ENCODE results near the gene RTN1. TPM values are rescaled to one million over a fixed set of nuclear protein-coding genes. Genes with fewer than 3 reads are reported as not detected.
A peak's percentile ranks its signal among the peaks of the same experiment; 100 is the strongest.

RTN1 gene
- total and polyA plus RNA-seq, 8 donors, result 0.61 to 10.6 (median 2.4) TPM; not detected in 2

DNA sequence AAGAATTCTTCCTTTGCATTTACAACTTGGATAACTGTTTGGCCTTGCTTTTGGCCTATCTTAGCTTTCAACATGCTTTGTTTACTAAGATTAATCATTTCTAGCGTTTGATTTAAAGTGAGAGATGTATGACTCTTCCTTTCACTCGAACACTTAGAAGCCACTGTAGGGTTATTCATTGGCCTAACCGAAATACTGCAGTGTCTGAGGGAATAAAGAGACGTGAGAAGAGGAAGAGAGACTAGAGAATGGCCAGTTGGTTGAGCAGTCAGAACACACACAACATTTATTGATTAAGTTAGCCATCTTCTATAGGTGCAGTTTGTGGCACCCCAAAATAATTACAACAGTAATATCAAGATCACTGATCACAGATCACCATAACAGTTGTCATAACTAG is 231.7 kb downstream of the RTN1 start:
- H3K9me3 ChIP-seq, result peaks cover 0 to 10% (median 0%) of the 10 kb centered on the region in 4 donors
- TF ChIP-seq POLR2A (IDR thresholded peaks at IDR 0.05) (no peak), POLR2AphosphoS5 (IDR thresholded peaks at IDR 0.05) (no peak), CTCF (IDR thresholded peaks at IDR 0.05) (no peak), EP300 (IDR thresholded peaks at IDR 0.05) (no peak)
- H3K27me3 ChIP-seq, result no peaks in the 10 kb centered on the region
- no peaks in the 10 kb centered on the region for H3K4me1 ChIP-seq
- no peaks in the 10 kb centered on the region for H3K36me3 ChIP-seq
- WGBS, 5 donors, result 47 to 65% (median 51%) methylated on average over 4 of the region's 4 CpGs
- intact Hi-C loops (cut with DNase I; ENCODE audit: low total_unique reads), result no loop called here
- DNase-seq, result no peak
- H3K4me3 ChIP-seq, result no peak overlapping the region
- no peak overlapping the region for H3K27ac ChIP-seq

DNA sequence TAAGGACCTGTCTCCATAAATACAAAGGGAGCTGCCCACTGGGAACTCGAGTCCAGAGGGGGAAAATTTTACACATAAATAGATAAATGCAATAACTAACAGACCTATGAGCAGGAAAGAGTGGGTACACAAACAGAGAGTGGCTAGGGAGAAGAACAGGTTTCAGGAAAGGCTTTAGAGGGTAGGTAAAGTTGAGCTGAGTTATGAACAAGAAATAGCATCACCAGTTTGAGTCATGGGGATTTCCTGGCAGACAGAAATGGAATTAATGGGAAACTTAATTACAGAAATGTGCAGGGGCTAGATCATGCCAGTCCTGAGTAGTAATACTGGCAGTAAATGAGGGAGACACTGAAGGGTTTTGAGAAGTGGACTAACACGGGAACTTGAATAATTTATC is 236.0 kb downstream of the RTN1 start:
- no peak for DNase-seq
- no peaks in the 10 kb centered on the region for H3K9me3 ChIP-seq
- H3K4me3 ChIP-seq, result no peak overlapping the region
- H3K36me3 ChIP-seq, result no peaks in the 10 kb centered on the region
- H3K27me3 ChIP-seq, result peaks cover 0 to 31% (median 9%) of the 10 kb centered on the region in 3 donors
- H3K27ac ChIP-seq, result no peak overlapping the region
- WGBS, 5 donors, result 46 to 61% (median 55%) methylated on average over 2 of the region's 2 CpGs
- TF ChIP-seq EP300 (IDR thresholded peaks at IDR 0.05) (no peak), POLR2A (IDR thresholded peaks at IDR 0.05) (no peak), POLR2AphosphoS5 (IDR thresholded peaks at IDR 0.05) (no peak), CTCF (IDR thresholded peaks at IDR 0.05) (no peak)
- peaks cover 0 to 12% (median 9%) of the 10 kb centered on the region in 4 donors for H3K4me1 ChIP-seq
- intact Hi-C loops (cut with DNase I; ENCODE audit: low total_unique reads), result no loop called here

DNA sequence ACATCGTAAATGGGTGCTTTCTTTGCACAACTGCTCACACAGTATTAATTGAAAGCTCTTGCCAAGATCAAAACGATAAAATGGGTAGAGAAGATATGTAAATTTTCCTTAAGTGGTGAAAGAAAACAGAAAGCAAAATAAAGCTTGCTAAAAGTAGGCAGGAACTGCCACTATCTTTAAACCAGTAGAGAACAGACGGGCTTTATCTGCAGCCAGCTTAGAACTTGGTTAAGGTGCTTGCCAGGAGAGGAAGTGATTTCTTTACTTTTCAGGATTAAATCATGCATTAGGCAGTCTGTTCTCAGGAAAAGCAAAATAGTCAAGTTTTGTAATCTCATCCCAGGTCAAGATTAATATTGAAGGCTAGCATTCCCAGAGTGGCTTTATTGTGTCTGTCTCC is 237.1 kb downstream of the RTN1 start:
- TF ChIP-seq CTCF (IDR thresholded peaks at IDR 0.05) (no peak), POLR2AphosphoS5 (IDR thresholded peaks at IDR 0.05) (no peak), POLR2A (IDR thresholded peaks at IDR 0.05) (no peak), EP300 (IDR thresholded peaks at IDR 0.05) (no peak)
- WGBS, 5 donors, result 12 to 33% (median 29%) methylated on average over 3 of the region's 3 CpGs
- peaks cover 0 to 39% (median 9%) of the 10 kb centered on the region in 3 donors for H3K27me3 ChIP-seq
- H3K36me3 ChIP-seq, result no peaks in the 10 kb centered on the region
- no peak overlapping the region for H3K27ac ChIP-seq
- peaks cover 0 to 12% (median 9%) of the 10 kb centered on the region in 4 donors for H3K4me1 ChIP-seq
- no peak for DNase-seq
- intact Hi-C loops (cut with DNase I; ENCODE audit: low total_unique reads), result no loop called here
- H3K9me3 ChIP-seq, result no peaks in the 10 kb centered on the region
- H3K4me3 ChIP-seq, result no peak overlapping the region

- no peak overlapping the region for H3K27ac ChIP-seq
- H3K27me3 ChIP-seq, result peaks cover 0 to 39% (median 9%) of the 10 kb centered on the region in 3 donors
- H3K4me3 ChIP-seq, result no peak overlapping the region
- H3K4me1 ChIP-seq, result peaks cover 0 to 12% (median 9%) of the 10 kb centered on the region in 4 donors
- TF ChIP-seq POLR2AphosphoS5 (IDR thresholded peaks at IDR 0.05), result no peak
- TF ChIP-seq CTCF (IDR thresholded peaks at IDR 0.05), result peak in 4 of 7 experiments; percentile 9 to 42 (median 29)
- 33 to 50% (median 47%) methylated on average over 3 of the region's 3 CpGs for WGBS, 5 donors
- no peaks in the 10 kb centered on the region for H3K9me3 ChIP-seq
- intact Hi-C loops (cut with DNase I; ENCODE audit: low total_unique reads), result no loop called here
- peak; percentile 33 to 34 for DNase-seq
- H3K36me3 ChIP-seq, result no peaks in the 10 kb centered on the region
Observed at GRCh38 chr14:59632381-59632780, 238.2 kb downstream of the RTN1 start.
